ENCODE data around the gene ADPRM. TPM values are rescaled to one million over a fixed set of nuclear protein-coding genes. Genes with fewer than 3 reads are reported as not detected.

Gene ADPRM
- total and polyA plus RNA-seq, 4 donors, result 3.7 to 10.8 (median 6.7) TPM

DNA sequence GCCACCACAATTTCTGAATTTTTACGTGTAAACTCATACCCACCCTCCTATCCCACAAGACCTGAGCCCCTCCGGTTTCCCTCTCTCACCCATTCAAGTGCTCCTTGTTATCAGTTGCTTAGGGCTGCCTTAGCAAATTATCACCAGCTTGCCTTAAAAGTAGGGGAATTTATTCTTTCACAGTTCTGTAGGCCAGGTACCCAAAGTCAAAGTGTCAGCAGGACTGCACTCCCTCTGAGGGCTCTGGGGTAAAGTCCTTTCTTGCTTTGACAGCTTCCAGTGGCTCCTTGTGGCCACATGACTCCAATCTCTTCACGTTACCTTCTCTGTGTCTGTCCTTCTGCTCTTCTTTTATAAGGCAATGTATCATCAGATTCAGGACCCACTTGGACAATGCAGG is 40.3 kb downstream of the ADPRM start:
- no peak overlapping the region for H3K4me3 ChIP-seq (ENCODE audit: low read depth in 1 of 3, low read length in 3 of 3)
- WGBS, result 58% methylated on average over 3 of the region's 3 CpGs
- H3K4me1 ChIP-seq (ENCODE audit: control insufficient read depth in 4 of 4, insufficient read depth in 4 of 4, low read length in 3 of 4), result peaks cover 6 to 29% (median 24%) of the 10 kb centered on the region in 4 donors
- no peaks in the 10 kb centered on the region for H3K36me3 ChIP-seq (ENCODE audit: control insufficient read depth in 4 of 4, insufficient read depth in 3 of 4, low read depth in 1 of 4, low read length in 3 of 4)
- H3K27me3 ChIP-seq (ENCODE audit: control insufficient read depth in 4 of 4, insufficient read depth in 4 of 4, low read length in 3 of 4), result no peaks in the 10 kb centered on the region
- no peak for DNase-seq (ENCODE audit: low spot score)
- no peaks in the 10 kb centered on the region for H3K9me3 ChIP-seq (ENCODE audit: control insufficient read depth in 4 of 4, low read length in 3 of 4)
- no peak for TF ChIP-seq HNF4A (conservative IDR thresholded peaks at IDR 0.05)
- no peak for TF ChIP-seq HNF4G (IDR thresholded peaks at IDR 0.05)
- no peak for TF ChIP-seq RXRA (IDR thresholded peaks at IDR 0.05)
- no peak for TF ChIP-seq JUND (IDR thresholded peaks at IDR 0.05)
- no peak for TF ChIP-seq RAD21 (IDR thresholded peaks at IDR 0.05)
- TF ChIP-seq TAF1 (conservative IDR thresholded peaks at IDR 0.05), result no peak
- TF ChIP-seq CTCF (IDR thresholded peaks at IDR 0.05; ENCODE audit: low read depth, low read length, missing input control), result no peak
- no peak for TF ChIP-seq FOXA2 (IDR thresholded peaks at IDR 0.05)
- TF ChIP-seq NR2F2 (IDR thresholded peaks at IDR 0.05), result no peak
- no peak for TF ChIP-seq SP1 (IDR thresholded peaks at IDR 0.05)
- no peak for TF ChIP-seq REST (IDR thresholded peaks at IDR 0.05)
- TF ChIP-seq EGR1 (IDR thresholded peaks at IDR 0.05; ENCODE audit: low read depth in 2 of 2), result no peak
- no peak for TF ChIP-seq YY1 (IDR thresholded peaks at IDR 0.05)
- no peak for TF ChIP-seq GABPA (IDR thresholded peaks at IDR 0.05 in 1 of 2, conservative IDR thresholded peaks at IDR 0.05 in 1 of 2)
- TF ChIP-seq FOXA1 (IDR thresholded peaks at IDR 0.05), result no peak
- no peak for TF ChIP-seq ATF3 (IDR thresholded peaks at IDR 0.05)
- no peak for TF ChIP-seq ZBTB33 (IDR thresholded peaks at IDR 0.05)
- no peak for TF ChIP-seq MAX (IDR thresholded peaks at IDR 0.05)
- H3K9ac ChIP-seq (ENCODE audit: low read depth in 1 of 2, low read length in 2 of 2), result no peak overlapping the region
- H3K27ac ChIP-seq (ENCODE audit: low read depth in 1 of 2, low read length in 2 of 2), result peak overlapping the region; percentile 64 to 79

All from liver (tissue), 9 donors.